SW 1271 (cell line): Measurements from ENCODE around the gene RAB7A.

ENCODE experiments used
- DNase-seq, 2 experiments: peaks; one replicate each; lab custom pipeline; 2025; lab: John Stamatoyannopoulos, UW

Gene RAB7A

DNA sequence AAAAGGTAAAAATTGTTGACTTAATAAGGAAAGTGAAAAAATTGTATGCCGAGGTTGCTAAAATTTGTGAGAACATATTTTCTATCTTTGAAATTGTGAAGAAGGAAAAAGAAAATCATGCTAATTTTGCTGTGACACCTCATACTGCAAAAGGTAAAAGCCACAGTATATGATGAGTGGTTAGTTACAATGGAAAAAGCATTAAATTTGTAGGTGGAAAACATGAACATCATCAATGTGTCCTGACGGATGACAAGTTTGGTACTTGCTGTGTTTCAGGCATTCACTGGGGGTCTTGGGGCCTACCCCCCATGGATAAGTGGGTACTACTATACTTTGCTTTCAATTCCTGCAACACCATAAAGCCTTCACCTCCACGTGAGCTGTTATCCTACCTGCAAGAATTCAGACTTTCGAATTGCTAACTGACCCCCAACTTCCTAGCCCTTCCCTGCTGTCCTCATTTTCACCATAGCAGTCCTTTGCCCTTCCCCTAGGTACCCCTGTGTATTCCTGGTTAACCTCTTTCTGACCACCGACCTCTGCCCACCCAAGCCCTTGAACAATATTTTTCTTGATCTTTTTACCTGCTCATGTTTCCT is 62.4 kb downstream of the RAB7A start:
- no peak for DNase-seq

DNA sequence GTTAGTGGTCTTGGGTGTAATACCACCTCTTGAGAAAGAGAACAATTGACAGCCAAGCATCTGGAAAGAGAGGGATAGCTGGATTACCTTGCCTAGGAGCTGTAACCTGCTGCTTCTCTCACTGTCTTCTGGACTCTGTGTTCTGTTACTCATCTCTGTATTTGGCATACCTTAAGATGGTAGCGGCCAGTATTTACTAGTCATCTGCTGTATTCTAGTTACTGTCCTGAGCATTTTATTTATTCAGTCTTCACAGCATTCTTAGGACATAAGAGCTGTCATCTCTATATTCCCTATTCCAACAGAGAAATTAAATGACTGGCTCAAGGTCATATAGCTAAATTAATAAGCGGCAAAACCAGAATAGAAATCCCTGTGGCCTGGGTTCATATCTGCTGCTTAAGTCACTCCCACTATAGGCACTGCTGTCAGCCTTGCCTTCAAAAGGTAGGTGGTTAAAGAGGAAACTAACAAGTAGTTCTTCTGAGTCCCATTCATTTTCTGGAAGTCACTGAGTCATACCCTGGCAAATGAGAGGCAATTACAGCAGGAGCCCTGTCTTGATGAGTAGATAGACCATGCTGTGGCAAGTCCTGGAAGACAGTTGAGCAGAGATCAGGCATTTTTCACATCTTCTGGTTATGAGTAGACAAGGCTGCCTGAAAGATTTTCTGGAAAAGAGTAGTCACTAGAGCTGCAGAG is 68.2 kb downstream of the RAB7A start:
- DNase-seq, result peak in 1 of 2 experiments; percentile 43

- peak; percentile 14 to 69 for DNase-seq
These were observed 69.0 kb downstream of the RAB7A start for GRCh38 chr3:128794770-128795649.

DNA sequence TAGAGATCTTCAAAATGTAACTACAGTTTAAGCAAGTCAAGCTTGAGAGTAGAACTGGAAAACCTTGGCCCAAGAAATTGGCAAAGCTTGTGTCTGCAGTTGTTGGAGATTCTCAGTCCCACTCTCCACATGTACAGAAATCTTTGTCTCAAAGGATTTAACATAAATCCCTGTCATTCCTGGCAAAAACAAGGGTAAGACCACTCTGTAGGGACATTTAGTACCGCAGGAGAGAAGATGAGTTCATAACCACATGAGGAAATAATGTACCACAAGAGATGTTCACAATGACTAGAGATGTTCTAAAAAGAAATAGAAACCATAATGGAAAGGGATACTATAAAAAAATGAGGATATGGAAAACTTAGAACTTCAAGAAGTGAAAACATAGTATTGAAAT is 73.7 kb downstream of the RAB7A start:
- no peak for DNase-seq

- no peak for DNase-seq
These were observed 74.5 kb downstream of the RAB7A start for GRCh38 chr3:128800241-128801187.

GRCh38 chr3:128801779-128802380 is 75.9 kb downstream of the RAB7A start:
- DNase-seq, result no peak

DNA sequence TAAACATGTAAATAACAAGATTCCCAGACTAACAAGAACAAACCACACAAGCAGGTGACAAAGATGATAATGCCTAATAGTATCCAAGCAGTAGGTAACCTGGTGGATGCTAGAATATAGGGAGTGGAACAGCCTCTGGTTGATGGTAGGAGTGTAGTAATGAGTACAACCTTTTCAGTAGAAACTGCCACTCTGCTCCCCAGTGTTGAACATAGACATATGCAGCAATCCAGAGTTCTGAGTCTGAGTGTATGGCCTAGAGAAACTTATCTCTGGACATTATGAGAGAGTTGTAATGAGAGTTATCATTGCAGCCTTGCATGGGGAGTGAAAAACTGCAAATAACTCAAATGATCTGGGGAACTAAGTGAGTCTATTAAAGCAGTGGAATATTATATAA is 77.3 kb downstream of the RAB7A start:
- DNase-seq, result no peak

DNA sequence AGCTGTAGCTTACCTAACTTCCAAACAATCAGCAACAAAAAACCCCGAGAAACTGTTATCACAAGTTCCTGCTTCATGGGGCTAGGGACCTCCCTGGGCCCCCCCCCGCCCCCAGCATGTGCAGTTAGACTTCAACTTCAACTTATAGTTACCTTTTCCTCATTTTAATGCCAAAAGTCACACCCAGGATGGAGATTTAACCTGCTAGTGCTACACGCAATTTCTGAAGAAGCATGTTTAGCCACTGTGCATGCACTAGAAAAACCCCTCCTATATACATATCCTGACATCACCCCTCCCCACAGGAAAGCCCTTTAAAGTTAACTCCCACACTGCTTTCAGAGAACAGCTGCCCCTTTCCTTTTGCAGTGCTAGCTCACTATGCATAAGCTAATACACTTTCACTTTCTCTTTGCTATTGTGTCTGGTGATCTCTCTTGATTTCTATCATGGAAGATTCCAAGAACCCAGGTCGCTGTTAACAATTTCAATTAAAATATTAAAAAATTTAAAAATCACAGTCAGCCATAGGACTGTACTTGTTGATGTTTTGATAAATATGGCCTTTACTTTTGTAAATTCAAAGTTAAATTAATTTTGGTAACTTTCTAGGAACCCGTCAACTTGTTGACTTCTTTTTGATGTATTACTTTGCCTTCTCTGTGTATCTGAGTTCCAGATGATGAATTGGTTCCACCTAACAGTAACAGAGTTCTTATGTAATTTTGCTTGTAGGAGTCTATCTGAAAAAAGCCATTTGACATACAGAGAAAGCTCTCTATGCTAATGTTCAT is 78.2 kb downstream of the RAB7A start:
- DNase-seq, result peak; percentile 5 to 41

- no peak for DNase-seq
These were observed 78.8 kb downstream of the RAB7A start for GRCh38 chr3:128804811-128805155.

- DNase-seq, result peak in 1 of 2 experiments; percentile 65
These were observed 79.8 kb downstream of the RAB7A start for GRCh38 chr3:128805772-128806171.

DNA sequence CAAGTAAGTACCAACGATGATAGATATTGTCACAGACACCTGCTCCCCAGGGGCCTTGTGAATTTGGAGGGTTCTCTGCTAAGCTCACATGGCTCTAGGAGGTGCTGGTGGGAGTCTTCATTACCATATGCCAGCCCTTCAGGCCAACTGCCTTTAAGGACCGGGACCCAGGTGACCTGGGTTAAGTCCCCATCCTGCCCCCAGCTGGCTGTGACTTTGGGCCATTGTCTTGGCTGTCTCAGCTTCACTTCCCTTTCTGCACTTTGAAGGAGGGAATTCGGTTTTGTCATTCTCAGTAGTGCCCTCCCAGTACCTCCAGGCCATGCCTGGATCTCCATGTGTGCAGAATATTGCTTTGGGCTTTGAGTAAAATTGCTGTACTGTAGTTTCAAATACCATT is 80.6 kb downstream of the RAB7A start:
- no peak for DNase-seq

GRCh38 chr3:128807186-128807830 is 81.3 kb downstream of the RAB7A start:
- no peak for DNase-seq

GRCh38 chr3:128808672-128809071 is 82.7 kb downstream of the RAB7A start:
- DNase-seq, result no peak

GRCh38 chr3:128813097-128813496 is 87.1 kb downstream of the RAB7A start:
- no peak for DNase-seq

DNA sequence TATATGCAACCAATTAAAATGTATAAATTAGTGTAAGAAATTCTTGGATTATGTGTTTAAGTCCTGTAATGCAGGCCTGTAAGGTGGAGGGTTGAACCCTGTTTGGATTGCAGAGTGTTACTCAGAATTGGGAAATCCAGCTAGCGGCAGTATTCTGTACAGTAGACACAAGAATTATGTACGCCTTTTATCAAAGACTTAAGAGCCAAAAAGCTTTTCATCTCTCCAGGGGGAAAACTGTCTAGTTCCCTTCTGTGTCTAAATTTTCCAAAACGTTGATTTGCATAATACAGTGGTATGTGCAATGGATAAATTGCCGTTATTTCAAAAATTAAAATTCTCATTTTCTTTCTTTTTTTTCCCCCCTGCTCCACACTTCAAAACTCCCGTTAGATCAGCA is 88.1 kb downstream of the RAB7A start:
- DNase-seq, result no peak

DNA sequence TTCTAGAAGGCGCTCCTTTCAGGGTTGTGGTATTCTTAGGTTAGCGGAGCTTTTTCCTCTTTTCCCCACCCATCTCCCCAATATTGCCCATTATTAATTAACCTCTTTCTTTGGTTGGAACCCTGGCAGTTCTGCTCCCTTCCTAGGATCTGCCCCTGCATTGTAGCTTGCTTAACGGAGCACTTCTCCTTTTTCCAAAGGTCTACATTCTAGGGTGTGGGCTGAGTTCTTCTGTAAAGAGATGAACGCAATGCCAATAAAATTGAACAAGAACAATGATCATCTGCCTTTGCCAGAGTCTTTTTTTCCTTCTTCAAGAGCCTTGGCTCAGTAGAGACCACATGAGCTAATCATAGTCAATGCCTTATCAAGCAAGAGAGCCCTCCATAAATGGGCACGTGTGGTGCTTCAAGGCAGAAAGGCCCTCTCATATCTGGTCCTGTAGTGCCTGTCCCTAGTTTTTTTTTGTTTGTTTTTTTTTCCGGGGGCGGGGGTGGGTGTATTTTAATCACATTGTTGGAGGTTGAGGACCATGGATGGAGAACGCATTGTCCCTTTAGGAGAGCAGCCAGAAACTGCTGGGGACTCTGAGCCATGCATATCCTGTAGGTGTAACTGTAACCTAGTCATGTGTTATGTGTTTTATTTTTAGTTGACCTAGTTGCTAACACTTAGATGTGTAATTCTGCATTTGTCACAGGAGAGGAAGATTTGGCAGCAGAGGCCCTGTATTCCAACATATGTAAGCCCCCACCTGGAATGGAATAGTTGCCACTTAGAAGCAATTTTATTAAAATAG is 88.7 kb downstream of the RAB7A start:
- no peak for DNase-seq

DNA sequence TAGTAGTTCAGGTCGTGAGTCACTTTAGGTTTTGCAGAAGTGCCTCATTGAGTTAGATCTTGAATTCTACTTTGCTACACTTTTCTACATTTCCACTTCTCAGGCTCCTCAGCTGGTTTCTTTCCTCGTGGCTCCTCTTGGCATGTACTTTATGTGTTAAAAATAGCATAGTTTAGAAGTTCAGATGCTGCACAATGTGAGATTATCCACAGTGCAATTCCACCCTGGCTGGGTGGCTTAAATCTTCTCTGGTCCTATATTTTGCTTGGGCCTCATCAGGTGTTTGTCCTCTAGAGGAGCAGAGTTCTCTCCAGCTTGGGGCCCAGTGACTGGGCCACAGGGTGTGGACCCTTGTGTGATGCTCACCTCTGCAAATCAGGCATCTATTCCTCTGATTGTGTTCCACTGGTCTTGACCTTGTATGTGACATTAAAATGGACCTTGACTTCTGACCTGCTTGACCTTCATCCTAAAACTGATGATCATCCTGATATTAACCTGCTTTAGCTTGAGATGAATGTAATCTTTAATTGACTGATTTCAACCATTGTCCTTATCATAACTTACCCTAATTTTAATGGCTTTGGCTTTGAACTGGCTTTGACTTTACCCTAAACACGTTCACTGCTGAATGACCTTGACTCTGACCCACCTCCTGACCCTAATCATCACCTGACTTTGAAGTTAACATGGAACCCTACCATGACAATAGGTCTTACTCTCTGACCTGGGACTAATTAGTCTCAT is 89.5 kb downstream of the RAB7A start:
- no peak for DNase-seq

GRCh38 chr3:128818186-128818787 is 92.3 kb downstream of the RAB7A start:
- no peak for DNase-seq
